Pulmonary artery endothelial cell (primary cell): ENCODE results near the gene UBE2E1. TPM values are rescaled to one million over a fixed set of nuclear protein-coding genes. Genes with fewer than 3 reads are reported as not detected.

Experiments
- DNase-seq: peaks from one replicate; pipeline ENCODE4 v3.0.0-alpha.2; 2011; ENCODE audit warnings: low read depth, low spot score
- total RNA-seq: library from RNA; depleted of rRNA; stranded (reverse); fragments of >200 nt; gene quantifications from 2 replicates; pipeline ENCODE4 v1.2.3, GENCODE V29; 2014

Gene UBE2E1
- total RNA-seq, 1 donor from 2014 or later = 123 TPM

DNA sequence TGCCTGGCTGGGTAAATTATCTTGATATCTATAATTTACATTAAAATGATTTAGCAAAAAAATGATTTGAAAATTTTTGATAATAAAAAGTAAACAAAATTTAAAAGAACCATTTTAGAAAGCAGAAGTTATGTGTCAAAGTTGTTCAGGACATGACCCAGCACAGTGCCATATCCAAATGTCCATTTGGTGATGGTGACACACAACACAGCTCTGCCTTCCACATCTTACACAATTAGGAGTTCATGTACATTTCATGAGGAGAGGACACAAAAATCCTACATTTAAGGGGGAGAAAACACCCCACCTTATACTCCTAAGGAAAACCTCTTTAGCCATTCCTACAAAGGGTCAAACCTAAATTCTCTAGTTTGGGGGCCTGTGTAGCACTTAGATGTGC is 10.7 kb upstream of the UBE2E1 start:
- DNase-seq = no peak

DNA sequence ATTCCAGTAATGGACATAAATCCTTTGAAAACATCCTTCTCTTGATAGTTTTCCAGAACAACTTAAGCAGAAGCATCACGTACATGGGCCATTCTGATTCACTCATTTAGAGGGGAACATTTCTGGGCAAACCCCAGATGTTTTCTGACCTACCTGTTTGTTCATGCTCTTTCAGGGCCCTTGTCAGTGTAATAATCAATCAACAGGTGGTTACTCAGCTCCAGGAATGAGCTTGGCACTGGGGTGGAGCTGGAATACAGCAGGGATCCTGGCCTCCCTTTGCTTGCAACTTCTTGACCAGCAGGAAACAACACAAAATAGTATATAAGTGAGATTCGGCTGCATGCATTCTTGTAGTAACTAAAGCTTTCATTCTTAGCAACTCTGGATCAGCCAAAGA is 9.2 kb upstream of the UBE2E1 start:
- no peak for DNase-seq

DNA sequence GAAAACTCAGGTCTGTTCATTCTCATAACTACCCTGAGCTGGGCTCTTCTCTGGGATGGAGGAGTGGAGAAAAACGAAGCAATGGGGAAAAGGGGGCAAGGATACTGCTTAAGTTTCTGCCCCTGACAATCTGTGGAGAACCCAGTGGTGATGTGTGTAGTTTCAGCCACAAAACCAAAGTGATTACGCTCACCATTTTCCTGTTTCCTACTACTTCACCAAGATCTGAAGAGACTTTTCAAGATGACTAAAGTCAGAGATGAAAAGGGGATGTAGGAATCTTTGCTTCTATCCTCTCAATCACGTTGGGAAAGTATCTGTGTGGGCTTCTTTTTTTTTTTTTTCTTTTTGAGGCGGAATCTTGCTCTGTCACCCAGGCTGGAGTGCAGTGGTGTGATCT is 8.3 kb upstream of the UBE2E1 start:
- DNase-seq = no peak

DNA sequence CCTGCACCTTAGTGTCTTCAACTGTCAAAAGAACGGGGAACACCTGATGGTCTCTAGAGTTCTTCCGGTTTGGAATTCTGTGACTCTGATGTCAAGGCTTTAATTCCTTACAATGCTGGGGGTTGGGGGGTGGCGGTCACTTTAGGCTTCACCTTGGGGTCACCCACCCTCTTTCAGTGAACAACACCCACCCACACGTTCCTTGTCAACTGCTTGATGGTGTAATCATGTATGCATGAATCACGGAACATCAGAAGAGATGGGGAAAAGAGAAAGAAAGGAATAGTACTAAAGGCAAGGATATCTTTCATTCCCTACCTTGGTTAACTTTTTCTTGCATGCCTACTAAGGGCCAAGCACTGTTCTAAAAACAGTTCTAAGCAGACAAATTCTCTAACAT is 7.3 kb upstream of the UBE2E1 start:
- DNase-seq = no peak

DNA sequence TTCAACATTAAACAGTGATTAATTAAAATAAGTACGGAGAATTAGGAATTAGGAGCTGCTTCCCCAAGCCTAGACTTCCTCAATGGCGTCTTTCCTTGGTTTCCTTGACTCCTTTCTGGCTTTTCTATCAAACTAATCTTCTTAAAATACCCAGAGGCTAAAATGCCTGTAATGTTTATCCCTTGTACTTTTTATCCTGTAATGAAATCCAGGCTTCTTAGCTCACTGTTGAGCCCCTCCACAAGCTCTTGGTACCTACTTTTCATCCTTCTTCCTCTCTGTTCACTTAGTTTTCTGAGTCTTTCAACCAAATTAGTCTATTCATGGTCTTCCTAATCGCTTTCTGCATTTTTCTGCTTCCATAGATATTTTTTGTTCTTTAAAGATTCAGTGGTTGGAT is 6.9 kb upstream of the UBE2E1 start:
- no peak for DNase-seq

DNA sequence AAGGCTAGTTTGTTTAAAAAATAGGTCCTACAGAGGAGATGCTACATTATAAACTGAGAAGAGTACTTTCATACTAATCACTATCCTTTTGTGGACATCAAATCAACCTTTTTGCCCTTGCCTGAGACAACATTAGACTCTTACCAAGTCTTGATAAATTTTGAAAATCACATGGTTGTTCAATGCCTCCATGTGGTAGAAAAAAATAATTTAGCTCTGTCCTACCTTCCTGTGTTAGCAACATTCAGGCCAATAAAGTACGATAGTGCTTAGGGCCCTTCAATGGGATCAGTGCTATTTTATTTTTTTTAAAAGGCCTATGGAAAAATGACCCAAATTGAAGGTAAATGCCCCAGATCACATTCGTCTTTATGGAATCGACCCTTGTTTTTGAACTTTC is 5.0 kb upstream of the UBE2E1 start:
- no peak for DNase-seq

DNA sequence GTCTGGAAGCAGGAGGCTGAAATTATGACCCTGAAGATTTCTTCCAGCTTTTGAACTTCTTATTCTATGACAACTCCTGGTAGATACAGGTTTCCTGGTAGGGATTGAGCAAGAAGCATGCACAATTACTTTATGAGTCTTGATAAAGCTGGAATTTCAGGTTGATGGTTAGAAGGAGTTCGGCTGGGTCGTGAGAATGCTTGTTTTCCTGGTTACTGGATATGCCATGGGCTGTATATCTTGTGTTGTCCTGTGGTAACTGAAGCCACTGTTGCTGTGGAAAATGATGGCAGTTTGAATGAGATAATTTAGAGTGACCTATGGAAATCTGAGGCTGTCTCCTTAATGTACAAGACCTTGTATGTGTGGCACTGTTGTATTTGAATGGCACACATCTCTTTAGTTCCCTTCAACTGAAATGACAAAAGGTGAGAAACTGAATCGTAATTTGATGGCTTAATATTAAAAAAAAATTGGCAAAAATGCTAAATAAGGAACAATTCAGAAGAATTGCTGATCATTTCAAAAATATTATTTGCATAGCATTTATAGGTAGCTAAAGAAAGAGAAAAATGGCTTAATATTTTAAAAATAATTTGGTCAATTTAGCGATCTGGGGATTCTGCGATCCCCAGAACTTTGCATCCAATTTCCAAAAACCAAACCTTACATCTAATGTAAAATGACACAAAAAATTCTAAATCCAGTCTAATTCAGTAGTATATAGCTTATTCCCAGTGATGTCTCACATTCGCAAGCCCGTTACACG is 1.1 kb upstream of the UBE2E1 start:
- no peak for DNase-seq

DNA sequence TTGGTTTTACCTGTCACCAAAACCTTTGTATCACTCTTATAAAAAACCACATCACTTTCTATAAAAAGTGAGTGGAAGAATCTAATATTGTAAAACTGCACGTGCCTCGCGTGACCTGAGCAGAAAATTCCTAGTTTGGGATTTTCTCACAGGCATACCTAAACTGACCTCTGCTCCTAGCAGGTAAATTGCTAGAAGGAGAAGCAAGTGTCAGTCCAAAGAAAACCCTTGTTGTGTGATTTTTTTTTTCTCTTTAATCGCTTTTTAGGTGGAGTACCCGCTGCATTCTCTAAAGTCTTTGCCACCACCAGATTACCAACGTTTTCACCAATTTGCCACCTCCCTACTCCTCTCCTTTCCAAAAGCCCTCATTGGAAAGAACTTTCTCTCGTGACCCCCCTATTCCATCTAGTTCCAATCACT is 534 bp upstream of the UBE2E1 start:
- no peak for DNase-seq

DNA sequence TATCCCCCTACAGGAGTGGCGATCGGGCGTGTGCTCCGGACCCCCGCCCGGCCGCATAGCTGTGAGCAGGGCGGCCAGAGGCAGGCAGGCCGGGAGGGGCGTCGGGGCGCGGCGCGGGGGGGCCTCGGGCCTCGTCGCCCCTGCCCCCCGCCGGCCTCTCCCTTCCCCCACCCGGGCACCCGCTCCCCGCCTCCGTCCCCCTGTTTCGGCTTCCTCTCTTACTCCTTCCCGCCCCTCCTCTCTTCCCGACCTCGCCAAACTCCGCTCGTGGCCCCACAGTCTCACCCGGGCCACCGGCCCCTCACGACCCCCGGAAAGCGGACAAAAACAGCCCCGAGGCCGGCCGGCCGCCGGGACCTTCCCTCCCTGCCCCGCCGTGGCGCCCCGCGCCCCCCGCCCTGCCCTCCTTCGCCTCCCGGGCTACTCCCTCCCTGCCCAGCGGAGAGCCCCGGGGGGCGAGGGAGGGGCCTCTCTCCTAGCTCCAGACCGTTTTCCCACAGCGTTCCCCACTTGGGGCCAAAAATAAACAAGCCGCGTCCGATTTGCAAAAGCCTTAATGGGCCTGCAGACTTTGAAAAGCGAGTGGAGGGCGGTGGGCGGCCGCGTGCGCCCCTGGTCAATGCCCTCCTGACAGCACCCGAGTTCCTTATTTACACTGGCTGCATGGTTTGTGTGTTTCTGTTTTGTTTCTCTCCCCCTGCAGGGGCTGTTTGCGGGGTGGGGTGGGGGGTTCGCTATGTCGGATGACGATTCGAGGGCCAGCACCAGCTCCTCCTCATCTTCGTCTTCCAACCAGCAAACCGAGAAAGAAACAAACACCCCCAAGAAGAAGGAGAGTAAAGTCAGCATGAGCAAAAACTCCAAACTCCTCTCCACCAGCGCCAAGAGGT is 1.0 kb downstream of the UBE2E1 start:
- no peak for DNase-seq

DNA sequence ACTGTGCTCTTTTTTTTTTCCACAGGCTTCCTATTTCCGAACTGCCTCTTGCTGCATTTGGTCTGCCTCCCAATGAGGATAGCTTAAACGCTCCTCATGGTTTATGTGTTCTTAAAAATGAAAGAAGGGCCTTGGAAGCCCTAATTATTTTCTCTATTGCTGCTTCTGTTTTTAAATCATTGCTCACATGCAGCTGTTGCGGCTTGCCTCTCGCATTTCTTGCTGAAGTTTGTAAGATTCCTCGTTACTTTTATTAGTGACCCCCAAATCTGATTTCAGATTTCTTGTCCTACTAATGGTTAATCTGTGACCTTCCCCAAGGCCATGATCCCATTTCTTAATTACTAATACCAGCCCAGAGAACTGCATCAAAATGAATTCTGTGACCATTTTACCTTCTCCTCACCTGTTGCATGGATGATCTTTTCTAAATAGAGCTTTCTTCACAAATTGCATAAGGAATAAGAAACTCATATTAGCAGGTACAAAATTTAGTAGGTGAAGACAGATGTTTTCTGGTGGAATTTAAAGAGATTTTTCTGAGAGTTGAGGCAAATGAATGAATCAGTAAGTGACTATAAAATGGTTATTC is 1.8 kb downstream of the UBE2E1 start:
- DNase-seq = no peak

DNA sequence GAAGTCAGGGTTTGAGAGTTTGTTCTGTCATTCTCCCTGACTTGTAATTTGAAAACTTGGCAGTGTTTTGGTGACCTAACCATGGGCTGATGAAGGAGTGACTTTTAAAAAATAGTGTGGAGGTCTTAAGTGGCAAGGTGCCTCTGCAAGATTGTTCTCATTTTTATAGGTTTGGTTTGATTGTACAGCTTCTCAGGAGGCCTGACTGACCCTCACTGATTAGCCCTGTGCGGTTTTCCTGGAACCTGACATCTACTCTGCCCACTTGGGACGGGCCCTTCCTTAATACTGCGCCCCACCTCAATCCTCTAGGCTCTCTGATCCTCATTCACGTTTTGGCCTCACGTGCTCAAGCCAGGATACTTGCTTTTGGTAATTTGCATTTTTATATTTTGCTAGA is 2.8 kb downstream of the UBE2E1 start:
- no peak for DNase-seq

DNA sequence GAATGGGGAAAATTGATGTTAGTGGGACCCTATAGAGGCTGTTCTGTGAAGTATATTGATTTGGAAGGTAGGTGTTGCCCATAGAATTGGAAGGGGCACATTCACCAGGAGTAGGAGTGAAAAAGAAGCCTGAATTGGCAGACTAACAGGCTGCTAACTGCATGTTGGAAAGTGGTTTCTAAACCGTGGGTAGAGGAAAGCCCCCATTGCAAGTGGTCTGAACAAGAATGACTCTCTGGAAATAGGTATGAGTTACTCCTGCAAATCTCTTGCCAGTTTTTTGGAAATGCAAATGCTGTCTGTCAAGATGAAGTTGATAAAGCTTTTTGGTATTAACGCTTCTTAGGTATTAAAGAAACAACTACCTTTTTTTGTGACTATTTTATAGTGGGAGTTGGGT is 3.5 kb downstream of the UBE2E1 start:
- no peak for DNase-seq

DNA sequence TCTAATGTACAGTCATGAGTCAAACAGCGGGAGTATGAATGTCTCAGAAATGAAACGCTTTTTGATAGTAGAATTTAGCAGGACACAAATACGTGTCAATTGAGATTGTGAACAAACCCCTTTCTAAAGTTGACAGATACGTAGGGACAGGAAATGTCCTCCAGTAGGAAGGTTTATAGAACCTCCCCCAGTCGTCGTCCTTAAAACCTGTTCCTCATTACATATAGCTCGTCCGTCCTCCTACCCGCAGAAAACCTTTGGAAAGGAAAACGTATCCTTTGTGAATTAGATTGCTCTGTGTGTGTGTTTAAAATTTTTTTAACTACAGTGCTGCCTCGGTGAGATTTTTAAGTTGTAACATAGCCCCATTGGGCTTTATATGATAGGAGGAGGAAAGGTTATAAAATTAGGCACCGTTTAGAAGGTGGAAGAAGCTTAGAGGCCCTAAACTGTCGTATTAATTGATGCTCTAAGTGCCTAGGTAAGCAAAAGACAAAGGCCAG is 4.1 kb downstream of the UBE2E1 start:
- DNase-seq = no peak

DNA sequence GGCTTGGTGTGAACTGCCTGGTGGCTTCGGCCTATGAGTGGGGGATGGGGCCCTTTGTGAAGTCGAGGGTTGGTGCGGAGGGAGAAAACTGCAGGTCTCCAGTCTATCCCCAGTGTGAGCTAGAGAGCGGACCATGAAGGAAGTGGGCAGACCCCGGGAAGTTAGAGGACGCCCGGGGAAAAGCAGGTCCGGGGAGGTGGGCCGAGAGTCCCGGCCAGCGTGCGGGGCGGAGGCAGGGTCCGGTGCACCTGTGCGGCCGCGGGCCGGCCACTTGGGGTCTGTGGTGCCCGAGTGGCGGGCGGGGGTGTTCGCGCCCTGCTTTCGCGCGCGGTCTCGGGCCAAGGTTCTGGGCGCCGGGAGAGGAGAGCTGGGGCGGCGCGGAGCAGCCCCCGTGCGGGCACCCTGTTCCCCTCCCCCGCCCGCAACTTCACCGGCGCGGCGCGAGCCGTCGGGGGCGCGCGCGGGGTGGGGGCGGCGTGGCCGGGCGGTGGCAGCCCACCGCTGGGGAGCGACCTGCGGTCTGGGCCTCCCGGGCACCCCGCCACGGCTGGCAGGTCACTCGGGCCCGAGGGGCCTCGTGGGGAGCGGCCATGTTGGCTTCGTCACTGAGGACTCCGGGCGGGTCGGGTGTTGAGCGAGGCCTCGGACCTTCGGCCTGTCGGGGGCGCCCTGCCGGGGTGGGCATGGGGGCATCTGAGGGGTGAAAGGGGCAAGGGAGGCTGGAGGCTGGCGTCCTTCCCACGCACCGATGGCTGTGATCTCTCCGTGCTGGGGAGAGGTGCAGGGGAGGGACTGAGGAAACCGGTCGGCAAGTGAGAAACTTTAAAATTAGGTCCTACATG is 4.8 kb downstream of the UBE2E1 start:
- DNase-seq = no peak

DNA sequence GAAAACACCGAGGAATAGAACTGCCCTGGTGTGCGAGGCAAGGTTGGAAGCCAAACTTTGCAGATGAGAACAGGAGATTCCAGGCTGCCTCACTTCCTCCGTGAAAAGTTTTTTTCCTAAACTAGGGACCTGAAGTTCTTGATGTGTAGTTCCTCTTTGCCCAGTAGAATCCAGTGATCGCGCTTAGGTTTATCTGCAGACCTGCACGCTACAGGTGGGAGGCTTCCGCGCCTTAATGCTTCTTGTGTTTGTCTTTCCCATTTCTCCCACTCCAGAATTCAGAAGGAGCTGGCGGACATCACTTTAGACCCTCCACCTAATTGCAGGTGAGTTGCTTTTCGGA is 5.4 kb downstream of the UBE2E1 start:
- DNase-seq = no peak

DNA sequence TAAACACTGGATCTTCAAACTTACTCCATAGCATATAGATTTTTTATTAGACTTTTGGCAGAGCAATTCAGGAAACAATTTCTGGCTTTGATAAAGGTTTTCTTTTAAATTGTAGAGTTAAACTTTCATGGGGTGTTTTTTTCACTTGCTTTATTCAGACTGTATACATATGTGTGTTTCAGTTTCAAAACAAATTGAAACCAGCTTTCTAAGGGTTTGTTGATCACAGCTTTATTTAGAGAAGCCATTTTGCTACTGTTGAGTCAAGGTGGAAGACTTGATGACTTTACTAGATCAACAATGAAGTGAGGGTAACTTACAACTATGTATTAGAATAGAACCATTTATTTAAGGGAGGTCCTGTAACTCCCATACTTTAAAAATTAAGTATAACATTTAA is 6.2 kb downstream of the UBE2E1 start:
- no peak for DNase-seq

DNA sequence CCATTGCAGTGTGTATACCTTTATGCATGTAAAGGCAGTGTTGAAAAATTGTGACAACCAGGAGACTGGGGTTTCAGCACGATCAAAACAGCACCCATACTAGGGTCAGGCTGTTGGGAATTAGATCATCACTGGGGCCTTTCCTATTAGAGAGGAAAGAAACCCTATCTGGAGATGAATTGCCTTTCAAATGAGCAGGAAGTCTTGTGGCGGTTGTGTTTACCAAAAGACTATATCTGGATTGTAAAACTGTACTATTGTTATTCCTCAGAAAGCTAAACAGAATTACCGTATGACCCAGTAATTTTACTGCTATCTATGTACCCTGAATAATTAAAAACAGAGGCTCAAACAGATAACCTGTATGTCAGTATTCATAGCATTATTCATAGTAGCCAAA is 10.1 kb downstream of the UBE2E1 start:
- DNase-seq = no peak

DNA sequence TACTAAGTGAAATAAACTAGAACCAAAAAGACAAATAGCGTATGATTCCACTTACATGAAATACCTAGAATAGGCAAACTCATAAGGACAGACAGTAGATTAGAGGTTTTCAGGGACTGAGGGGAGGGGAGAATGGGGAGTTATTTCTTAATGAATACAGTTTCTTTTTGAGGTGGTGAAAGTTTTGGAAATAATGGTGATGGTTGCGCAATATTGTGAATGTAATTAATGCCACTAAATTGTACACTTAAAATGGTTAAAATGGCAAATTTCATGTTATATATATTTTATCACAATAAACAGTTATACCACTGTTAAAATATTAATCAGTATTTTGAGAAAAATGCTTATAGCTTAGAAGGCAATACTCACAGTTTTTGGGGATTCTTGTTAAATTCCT is 11.0 kb downstream of the UBE2E1 start:
- no peak for DNase-seq

DNA sequence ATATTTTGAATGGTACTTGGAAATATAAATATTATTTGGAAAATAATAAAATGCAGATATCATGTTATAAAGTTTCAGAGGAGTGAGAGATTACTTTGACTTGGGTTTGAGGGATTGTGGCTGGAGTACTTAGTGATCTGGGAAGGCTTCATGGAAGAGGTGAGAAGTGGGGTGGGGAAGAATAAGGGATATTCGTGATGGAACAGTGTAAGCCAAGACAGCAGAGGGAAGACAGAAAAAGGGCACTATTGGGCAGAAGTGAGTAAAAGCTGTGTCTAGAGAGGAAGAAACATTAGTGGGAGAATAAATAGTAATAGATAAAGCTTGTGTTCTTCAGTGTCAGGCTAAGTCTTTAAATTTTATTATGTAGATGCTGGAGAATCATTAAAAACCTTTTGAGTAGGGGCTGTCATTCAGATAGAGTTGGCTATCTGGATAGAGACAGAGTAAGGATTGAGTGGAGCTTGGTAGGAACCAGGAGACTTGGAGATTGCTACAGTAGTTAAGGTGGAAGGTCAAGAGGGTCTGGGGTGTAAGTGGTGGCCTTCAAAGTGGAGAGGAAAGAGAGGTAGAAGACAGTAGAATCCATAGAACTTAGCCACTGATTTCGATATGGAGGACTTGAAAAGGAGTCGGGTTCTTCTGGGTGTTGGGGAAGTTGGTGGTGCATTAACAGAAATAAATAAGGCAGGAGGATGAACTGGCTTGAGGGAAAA is 11.9 kb downstream of the UBE2E1 start:
- no peak for DNase-seq

DNA sequence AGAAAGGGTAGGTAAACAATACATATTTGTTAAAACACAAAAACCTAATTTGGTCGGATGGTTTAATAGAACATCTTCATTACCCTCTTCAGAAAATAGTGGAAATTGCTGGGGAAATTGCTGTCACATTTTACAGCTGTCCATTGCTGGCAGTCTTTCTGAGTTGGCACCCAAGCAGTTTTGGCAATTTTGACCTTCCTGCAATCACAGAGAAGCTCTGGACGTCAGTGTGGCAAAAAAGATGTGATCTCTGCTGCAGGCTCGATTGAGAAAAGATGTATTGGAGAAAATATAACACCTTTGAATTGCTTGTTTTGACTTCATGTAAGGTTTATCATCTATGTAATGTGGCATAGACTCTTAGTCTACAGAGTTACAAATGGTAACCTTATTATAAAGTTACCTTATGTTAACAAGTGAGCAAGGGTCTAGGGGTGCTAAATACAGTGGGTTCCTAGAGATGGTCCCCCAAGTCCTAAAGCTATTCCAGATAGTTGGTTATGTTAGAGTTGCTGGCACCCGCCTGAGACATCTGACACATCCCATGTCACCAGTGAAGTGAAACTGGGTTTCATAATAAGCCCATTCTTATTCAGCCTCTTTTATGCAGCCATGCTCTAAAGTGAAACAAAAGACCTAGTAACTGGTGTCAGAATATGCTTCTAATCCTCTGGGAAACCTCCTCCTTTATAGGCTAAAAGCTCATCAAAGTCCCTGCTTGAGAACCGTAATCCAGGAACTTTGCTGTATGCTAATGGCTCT is 14.0 kb downstream of the UBE2E1 start:
- no peak for DNase-seq
